Sigmoid colon (tissue), 4 donors: Measurements from ENCODE around the gene ADAMTS7.

Experiments used
- EP300 ChIP-seq, 4 donors: sonication (generic); formaldehyde crosslinking; IDR thresholded peaks; one replicate each; pipeline ENCODE4 v1.6.1; 2017; ENCODE audit warnings: antibody characterized with exemption in 4 of 4
- POLR2A ChIP-seq, 2 donors: fragments of 450-650 bp; IDR thresholded peaks; one replicate each; pipeline ENCODE4 v1.6.1; 2016; ENCODE audit warnings: antibody characterized with exemption in 2 of 2, mild to moderate bottlenecking in 2 of 2, moderate library complexity in 2 of 2
- POLR2AphosphoS5 ChIP-seq, 4 donors: sonication (generic); formaldehyde crosslinking; IDR thresholded peaks; one replicate each; pipeline ENCODE4 v1.6.1; 2017; ENCODE audit warnings: antibody characterized with exemption in 4 of 4
- TF ChIP-seq, protein P1 (sequence below), 4 experiments: fragments of 450-650 bp in 3 of 4; fragments of 200-600 bp in 1 of 4; IDR thresholded peaks; one replicate each; pipeline ENCODE4 v1.5.1; 2016 to 2019; ENCODE audit warnings: antibody characterized with exemption in 4 of 4, mild to moderate bottlenecking in 3 of 4, moderate library complexity in 2 of 4

DNA sequence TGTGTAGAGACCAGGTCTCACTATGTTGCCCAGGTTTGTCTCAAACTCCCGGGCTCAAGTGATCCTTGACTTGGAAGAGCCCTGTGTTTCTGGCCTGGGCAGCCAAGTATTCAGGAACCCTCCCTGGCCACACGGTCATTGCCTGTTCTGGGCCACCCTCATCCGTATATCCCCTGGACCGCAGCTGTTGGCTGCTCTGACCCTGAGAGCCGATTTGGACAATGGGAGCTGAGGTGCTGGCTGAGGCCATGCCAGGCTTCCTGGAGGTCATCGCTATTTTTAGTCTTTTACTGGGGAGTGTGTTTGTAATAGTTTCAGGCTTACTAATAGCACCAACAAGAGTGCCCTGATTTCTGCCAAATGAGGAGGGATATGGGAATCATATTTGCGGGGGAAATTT is 60.7 kb downstream of the ADAMTS7 start:
- TF ChIP-seq, protein P1, sequence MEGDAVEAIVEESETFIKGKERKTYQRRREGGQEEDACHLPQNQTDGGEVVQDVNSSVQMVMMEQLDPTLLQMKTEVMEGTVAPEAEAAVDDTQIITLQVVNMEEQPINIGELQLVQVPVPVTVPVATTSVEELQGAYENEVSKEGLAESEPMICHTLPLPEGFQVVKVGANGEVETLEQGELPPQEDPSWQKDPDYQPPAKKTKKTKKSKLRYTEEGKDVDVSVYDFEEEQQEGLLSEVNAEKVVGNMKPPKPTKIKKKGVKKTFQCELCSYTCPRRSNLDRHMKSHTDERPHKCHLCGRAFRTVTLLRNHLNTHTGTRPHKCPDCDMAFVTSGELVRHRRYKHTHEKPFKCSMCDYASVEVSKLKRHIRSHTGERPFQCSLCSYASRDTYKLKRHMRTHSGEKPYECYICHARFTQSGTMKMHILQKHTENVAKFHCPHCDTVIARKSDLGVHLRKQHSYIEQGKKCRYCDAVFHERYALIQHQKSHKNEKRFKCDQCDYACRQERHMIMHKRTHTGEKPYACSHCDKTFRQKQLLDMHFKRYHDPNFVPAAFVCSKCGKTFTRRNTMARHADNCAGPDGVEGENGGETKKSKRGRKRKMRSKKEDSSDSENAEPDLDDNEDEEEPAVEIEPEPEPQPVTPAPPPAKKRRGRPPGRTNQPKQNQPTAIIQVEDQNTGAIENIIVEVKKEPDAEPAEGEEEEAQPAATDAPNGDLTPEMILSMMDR (IDR thresholded peaks at IDR 0.05), result no peak
- TF ChIP-seq POLR2A (IDR thresholded peaks at IDR 0.05) (no peak), POLR2AphosphoS5 (IDR thresholded peaks at IDR 0.05) (no peak), EP300 (IDR thresholded peaks at IDR 0.05) (no peak)
